SU-DHL-6 (cell line): ENCODE results near the gene IL20RB.
"Not testable (repeated sequence)": the region's sequence is repeated elsewhere in the genome, so short reads cannot be mapped to it uniquely, and the experiment has no call there.

Experiments used
- H2AFZ ChIP-seq: fragments of 200-600 bp; sonication (generic); 2 replicates; pipeline ENCODE4 v1.6.1; 2014; ENCODE audit warnings: low read depth, mild to moderate bottlenecking, moderate library complexity, mixed read lengths, antibody characterized with exemption, low read length; ENCODE audit not compliant: severe bottlenecking
- H3F3A ChIP-seq: fragments of 200-600 bp; shearing (Covaris generic); 2 replicates; pipeline ENCODE4 v1.6.0; 2016; ENCODE audit warnings: antibody characterized with exemption, mild to moderate bottlenecking; ENCODE audit not compliant: insufficient read depth
- H3K27ac ChIP-seq: fragments of 200-600 bp; sonication (generic); 2 replicates; pipeline ENCODE4 v1.5.1; 2016; ENCODE audit warnings: low read depth, mild to moderate bottlenecking, low read length, moderate library complexity, mixed read lengths
- H3K27me3 ChIP-seq: fragments of 200-600 bp; sonication (generic), shearing (Covaris generic); 2 replicates; pipeline ENCODE4 v1.6.0; 2014; ENCODE audit warnings: mild to moderate bottlenecking, low read length
- H3K36me3 ChIP-seq: fragments of 200-600 bp; sonication (generic); 2 replicates; pipeline ENCODE4 v1.6.1; 2014; ENCODE audit warnings: mild to moderate bottlenecking, low read length, mixed read lengths
- H3K4me2 ChIP-seq: fragments of 300-600, 200-600 bp; shearing (Covaris generic), sonication (generic); 2 replicates; pipeline ENCODE4 v1.6.0; 2014; ENCODE audit warnings: low read length, low read depth, mild to moderate bottlenecking; ENCODE audit not compliant: poor library complexity, severe bottlenecking
- H3K4me3 ChIP-seq: fragments of 200-600 bp; sonication (generic); 2 replicates; pipeline ENCODE4 v1.5.1; 2014; ENCODE audit warnings: antibody characterized with exemption, low read length, mild to moderate bottlenecking, mixed read lengths; ENCODE audit not compliant: insufficient read depth, poor library complexity, severe bottlenecking
- H3K79me2 ChIP-seq: fragments of 200-600 bp; sonication (generic); 2 replicates; pipeline ENCODE4 v1.6.1; 2014; ENCODE audit warnings: mild to moderate bottlenecking, low read length, moderate library complexity; ENCODE audit not compliant: insufficient read depth
- H3K9ac ChIP-seq: fragments of 200-600 bp; sonication (generic); 2 replicates; pipeline ENCODE4 v1.7.0; 2014; ENCODE audit warnings: mild to moderate bottlenecking, low read length
- H3K9me2 ChIP-seq: fragments of 200-600 bp; sonication (generic); replicated peaks from 2 replicates; pipeline ENCODE4 v1.6.1; 2014; ENCODE audit warnings: low read length; ENCODE audit not compliant: insufficient read depth
- H3K9me3 ChIP-seq: fragments of 200-600 bp; sonication (generic); 2 replicates; pipeline ENCODE4 v1.6.1; 2014; ENCODE audit warnings: low read length, mixed read lengths; ENCODE audit not compliant: insufficient read depth
- H4K20me1 ChIP-seq: fragments of 200-600 bp; sonication (generic); 2 replicates; pipeline ENCODE4 v1.6.1; 2014; ENCODE audit warnings: low read depth, mild to moderate bottlenecking, antibody characterized with exemption, low read length, moderate library complexity, mixed read lengths
- CTCF ChIP-seq: fragments of 200-600 bp; sonication (generic); IDR thresholded peaks from one replicate; pipeline ENCODE4 v1.5.1; 2017; ENCODE audit warnings: antibody characterized with exemption, mild to moderate bottlenecking, low read length, moderate library complexity; ENCODE audit not compliant: insufficient read depth, poor library complexity, severe bottlenecking
- EZH2phosphoT487 ChIP-seq: fragments of 200-600 bp; sonication (generic), shearing (Covaris generic); conservative IDR thresholded peaks from 2 replicates; pipeline ENCODE4 v1.6.1; 2018; ENCODE audit warnings: mild to moderate bottlenecking, antibody characterized with exemption, low read length, moderate library complexity, mixed read lengths

IL20RB gene

GRCh38 chr3:136960838-136961836 is 3.4 kb downstream of the IL20RB start:
- Histone ChIP-seq H4K20me1 (no peaks in the 10 kb centered on the region), H3K9me2 (no peaks in the 10 kb centered on the region), H3K9ac (no peak overlapping the region), H3K4me3 (no peak overlapping the region), H3K4me2 (no peak overlapping the region), H3K27ac (no peak overlapping the region), H3K36me3 (no peaks in the 10 kb centered on the region), H3K9me3 (no peaks in the 10 kb centered on the region), H3K27me3 (no peaks in the 10 kb centered on the region), H2AFZ (no peak overlapping the region), H3K79me2 (no peaks in the 10 kb centered on the region), H3F3A (no peaks in the 10 kb centered on the region)
- no peak for TF ChIP-seq CTCF
- TF ChIP-seq EZH2phosphoT487 = no peak

GRCh38 chr3:136962927-136963326 is 5.1 kb downstream of the IL20RB start:
- H3K79me2 ChIP-seq = no peaks in the 10 kb centered on the region
- H3K4me2 ChIP-seq = no peak overlapping the region
- no peak overlapping the region for H3K27ac ChIP-seq
- H3K36me3 ChIP-seq = no peaks in the 10 kb centered on the region
- H3K9me2 ChIP-seq = no peaks in the 10 kb centered on the region
- H3F3A ChIP-seq = no peaks in the 10 kb centered on the region
- H3K4me3 ChIP-seq = no peak overlapping the region
- H3K9ac ChIP-seq = no peak overlapping the region
- H3K9me3 ChIP-seq = no peaks in the 10 kb centered on the region
- TF ChIP-seq EZH2phosphoT487 (no peak), CTCF (no peak)
- no peaks in the 10 kb centered on the region for H4K20me1 ChIP-seq
- H2AFZ ChIP-seq = no peak overlapping the region
- no peaks in the 10 kb centered on the region for H3K27me3 ChIP-seq

DNA sequence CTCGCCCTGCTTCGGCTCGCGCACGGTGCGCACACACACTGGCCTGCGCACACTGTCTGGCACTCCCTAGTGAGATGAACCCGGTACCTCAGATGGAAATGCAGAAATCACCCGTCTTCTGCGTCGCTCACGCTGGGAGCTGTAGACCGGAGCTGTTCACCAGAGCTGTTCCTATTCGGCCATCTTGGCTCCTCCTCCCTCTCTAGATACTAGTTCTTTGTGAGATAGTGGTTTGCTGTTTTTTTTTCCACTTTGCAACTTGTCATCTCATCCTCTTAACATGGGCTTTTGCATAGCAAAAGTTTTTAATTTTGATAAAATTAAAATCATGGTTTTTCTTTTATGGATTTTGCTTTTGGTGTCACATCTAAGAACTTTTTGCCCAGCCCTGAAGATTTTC is 11.8 kb downstream of the IL20RB start:
- not testable (repeated sequence) for H3K27ac ChIP-seq, H3K4me2 ChIP-seq, H3K9me2 ChIP-seq, H3K79me2 ChIP-seq, H3F3A ChIP-seq, H4K20me1 ChIP-seq, H3K27me3 ChIP-seq, H3K9me3 ChIP-seq, H3K4me3 ChIP-seq, H2AFZ ChIP-seq, H3K9ac ChIP-seq, H3K36me3 ChIP-seq

DNA sequence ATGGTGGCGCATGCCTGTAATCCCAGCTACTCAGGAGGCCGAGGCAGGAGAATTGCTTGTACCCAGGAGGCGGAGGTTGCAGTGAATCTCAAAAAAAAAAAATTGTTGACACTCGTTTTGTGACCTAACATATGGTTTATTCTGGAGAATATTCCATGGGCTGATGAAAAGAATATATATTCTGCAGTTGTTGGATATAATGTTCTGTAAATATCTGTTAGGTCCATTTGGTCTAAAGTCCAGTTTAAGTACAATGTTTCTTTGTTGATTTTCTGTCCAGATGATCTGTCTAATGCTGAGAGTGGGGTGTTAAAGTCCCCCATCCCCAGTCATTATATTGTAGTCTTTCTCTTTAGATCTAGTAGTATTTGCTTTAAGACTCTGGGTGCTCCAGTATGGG is 15.6 kb downstream of the IL20RB start:
- Histone ChIP-seq H3K27ac (no peak overlapping the region), H3K79me2 (no peaks in the 10 kb centered on the region), H3K9ac (no peak overlapping the region), H3K27me3 (no peaks in the 10 kb centered on the region), H3K4me3 (no peak overlapping the region), H3K36me3 (no peaks in the 10 kb centered on the region), H3K4me2 (no peak overlapping the region), H3K9me3 (no peaks in the 10 kb centered on the region), H3K9me2 (no peaks in the 10 kb centered on the region), H3F3A (no peaks in the 10 kb centered on the region), H2AFZ (no peak overlapping the region), H4K20me1 (no peaks in the 10 kb centered on the region)
- TF ChIP-seq CTCF (no peak), EZH2phosphoT487 (no peak)
